CD4-positive, alpha-beta T cell treated with Interleukin-21 for 1 hour (primary cell): Measurements from ENCODE around the gene MIOS.

Experiments used
- DNase-seq: peaks from one replicate; pipeline ENCODE4 v3.0.0-alpha.2; 2020

MIOS gene

DNA sequence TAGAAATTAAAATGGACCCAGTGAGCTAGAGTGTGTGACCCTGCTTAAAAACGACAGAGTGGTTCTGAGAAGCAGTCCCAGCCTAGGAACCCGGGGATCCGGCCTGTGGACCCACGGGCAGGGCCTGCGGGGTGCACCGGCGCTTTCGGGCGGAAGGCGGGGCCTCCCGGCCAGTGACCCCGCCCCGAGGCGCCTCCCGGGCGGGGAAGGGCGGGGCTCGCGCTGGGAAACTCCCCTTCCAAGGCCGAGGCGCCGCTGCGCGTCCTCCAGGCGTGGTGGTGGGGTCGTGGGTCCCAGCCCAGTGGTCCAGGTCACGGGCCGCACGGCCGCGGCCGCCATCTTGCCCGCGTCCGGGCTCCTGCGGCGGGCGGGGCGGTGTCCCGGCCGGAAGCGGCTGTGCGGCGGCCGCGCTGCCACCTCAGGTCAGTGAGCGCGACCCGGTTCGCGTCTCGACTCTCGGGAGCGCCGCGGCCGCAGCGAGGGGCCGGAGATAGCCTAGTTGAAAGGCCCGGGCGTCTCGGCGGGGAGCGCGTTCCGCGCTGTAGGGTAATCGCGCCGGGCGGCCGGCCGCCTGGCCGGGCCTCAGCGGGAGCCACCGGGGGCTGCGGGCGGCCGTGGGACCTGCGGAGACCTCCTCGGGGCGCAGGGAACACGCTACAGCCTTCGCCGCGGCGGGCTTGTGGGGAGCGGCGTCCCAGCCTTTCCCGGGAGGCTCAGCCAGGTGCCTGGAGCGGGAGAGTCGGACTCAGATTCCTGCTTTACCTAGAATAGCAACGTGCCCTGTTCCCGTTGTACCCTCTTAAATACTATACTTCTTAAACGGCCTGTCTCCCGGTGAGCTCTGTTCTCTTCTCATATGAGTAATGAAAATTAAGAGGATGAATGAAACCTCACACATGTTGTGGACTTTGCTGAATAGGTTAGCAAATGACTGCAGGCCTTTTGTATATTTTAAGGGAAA, at the start of gene MIOS:
MIOS (plus strand) TSS at position 234 of the 961 bp plus-strand sequence. CDS start 5,592 bp downstream, outside the sequence.
- peak; percentile 87 for DNase-seq

- DNase-seq = no peak
These were observed 48.9 kb upstream of the MIOS start for GRCh38 chr7:7517754-7518153.

DNA sequence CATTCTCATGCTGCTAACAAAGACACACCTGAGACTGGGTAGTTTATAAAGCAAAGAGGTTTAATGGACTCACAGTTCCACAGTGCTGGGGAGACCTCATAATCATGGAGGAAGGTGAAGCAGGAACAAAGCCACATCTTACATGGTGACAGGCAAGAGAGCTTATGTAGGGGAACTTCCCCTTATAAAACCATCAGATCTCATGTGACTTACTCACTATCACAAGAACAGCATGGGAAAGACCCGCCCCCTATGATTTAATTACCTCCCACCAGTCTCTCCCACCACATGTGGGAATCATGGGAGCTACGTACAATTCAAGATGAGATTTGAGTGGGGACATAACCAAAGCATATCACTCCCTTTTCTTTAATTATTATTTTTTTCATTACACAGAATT, 47.6 kb upstream of the MIOS start:
- no peak for DNase-seq

DNA sequence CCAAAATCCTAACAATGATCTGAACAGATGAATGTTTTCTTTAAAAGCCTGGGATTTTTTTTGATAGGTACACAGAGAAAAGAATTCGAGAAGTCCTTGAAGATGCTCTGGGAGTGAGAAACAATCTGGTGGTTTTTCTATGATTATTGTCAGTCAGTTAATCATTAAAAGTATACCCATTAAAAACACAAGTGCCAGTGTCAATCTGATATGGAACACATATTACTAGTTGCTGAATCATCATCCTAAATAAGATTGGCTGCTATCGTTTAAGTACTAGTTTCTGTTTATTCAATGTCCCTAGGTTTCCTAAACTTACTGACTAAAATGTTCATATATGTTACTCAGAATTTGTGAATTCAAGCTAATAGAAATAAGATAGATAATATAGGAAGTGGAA, 47.2 kb upstream of the MIOS start:
- no peak for DNase-seq

- DNase-seq = no peak
These were observed 45.4 kb upstream of the MIOS start for GRCh38 chr7:7521259-7521658.

DNA sequence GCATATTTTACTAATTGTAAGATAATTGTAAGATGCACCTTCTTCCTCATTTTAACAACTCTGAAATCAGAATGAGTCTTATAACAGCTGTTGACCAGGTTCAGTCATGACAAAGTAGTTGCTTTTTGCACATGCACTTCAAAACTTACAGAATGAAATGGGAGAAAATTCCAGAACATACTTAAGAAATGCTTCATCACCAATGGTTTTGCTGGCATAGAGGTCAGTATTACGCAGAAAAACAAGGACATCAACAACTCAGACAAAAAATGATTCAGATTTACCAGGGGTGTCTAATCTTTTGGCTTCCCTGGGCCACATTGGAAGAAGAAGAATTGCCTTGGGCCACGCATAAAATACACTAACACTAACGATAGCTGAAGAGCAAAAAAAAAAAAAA, 44.3 kb upstream of the MIOS start:
- no peak for DNase-seq

GRCh38 chr7:7524121-7524520, 42.6 kb upstream of the MIOS start:
- DNase-seq = no peak

DNA sequence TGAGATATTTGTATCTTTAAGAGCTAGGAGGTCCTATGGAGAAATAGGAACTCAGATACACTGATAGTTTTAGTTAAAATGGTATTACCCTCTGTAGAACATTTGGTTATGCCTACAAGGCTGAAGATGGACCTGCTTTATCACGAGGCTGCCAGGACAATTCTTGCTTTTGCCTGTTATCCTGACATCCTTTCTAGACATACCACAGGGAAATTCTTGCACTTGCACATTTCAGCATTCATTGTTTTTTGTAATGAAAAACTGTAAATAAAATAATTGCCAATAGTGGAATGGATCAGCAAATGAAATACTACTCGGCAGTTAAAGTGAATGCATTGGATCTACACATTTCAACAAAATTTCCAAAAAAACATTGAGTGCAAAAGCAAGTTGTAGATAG, 40.7 kb upstream of the MIOS start:
- DNase-seq = no peak

- DNase-seq = no peak
These were observed 39.6 kb upstream of the MIOS start for GRCh38 chr7:7527047-7527446.

- DNase-seq = no peak
These were observed 37.4 kb upstream of the MIOS start for GRCh38 chr7:7529328-7529727.

GRCh38 chr7:7533831-7534430, 32.8 kb upstream of the MIOS start:
- DNase-seq = no peak

- DNase-seq = no peak
These were observed 31.0 kb upstream of the MIOS start, which contains the start of gene COL28A1 for GRCh38 chr7:7535691-7536090. TSS of gene COL28A1 (minus strand) at chr7:7535873. CDS start at chr7:7532875, 2,998 bp downstream.

DNA sequence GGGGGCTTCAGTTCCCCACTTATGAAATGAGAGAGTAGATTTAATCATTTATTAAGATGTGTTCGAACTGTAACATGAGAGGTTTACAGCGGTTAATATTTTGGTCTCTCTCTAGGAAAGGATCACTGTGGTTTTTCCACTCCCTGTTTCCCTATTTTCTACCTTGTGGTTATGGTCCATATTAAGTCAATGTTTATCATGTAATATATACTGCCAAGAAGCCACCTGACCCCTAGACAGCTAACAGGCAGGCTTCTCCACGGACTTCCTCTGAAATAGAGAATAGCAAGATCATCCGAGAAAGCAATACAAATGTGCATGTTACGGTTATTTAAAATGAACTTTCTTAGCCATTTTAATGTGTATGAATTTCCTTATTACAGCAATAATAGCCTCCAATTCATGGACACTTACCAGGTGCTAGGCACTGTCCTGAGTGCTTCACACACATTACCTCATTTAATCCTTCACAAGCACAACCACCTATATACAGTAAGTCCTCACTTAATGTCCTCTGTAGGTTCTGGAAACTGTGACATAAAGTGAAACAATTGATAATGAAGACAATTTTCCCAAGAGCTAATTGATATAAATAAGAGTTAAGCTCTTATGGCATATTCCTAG, 30.2 kb upstream of the MIOS start:
- no peak for DNase-seq

DNA sequence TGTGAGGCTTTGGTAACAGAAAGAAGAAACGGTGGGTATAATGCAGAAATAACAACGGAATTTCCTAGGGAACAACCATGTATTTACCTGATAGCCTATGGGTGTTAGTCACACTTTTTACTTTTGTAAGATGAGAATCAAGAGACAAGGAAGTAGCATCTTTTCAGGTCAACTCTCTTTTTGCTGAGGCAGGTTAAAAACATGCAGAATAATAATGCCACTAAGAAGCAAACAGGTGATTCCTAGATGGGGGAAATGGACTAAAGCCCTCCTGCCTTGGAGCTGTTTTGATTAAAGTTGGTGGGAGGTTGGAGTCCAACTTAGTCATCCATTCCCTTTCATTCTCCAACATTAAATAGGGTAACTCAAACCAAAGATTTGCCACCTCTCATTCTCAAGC, 29.0 kb upstream of the MIOS start:
- no peak for DNase-seq

GRCh38 chr7:7539152-7539551, 27.5 kb upstream of the MIOS start:
- DNase-seq = no peak

DNA sequence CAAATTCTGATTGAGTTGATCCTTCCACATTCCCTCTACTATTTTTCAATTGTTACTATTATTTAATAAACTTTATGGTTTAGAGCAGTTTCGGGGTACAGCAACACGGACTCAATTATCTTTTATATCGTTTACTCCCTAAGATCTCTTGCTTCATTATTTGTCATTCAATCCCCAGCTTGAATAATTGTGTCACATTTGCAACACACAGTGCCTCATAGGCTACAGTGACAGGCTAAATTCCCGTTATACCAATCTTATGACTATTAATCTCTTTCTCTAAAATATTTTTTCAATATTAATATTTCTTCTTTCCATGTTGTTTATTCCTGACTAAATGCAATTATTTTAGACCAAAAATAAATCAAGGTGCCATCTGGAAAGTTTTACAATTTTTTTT, 27.0 kb upstream of the MIOS start:
- DNase-seq = no peak

DNA sequence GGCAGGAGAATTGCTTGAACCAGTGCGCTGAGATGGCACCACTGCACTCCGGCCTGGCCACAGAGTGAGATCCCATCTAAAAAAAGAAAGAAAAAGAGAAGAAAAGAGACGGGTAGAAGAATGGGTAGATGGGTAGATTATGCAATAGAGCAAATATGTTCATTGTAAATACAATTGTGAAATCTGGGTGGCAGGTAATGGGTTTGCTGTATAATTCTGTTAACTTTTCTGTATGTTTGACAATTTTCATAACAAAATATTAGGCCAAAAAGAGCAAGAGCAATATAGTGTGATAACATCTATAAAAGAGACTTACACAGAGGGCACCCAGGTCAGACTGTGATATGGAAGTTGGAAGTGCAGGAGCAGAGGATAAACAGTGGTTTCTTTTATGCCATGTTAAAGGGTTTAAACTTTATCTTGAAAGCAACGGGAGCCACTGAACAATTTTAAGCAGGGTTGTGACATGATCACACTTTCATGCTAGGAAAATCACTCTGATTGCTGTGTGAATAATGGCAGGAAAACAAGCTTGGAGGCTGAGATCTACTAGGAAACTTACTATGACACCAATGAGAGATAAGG, 24.3 kb upstream of the MIOS start:
- no peak for DNase-seq

- DNase-seq = no peak
These were observed 18.3 kb upstream of the MIOS start for GRCh38 chr7:7548407-7548806.

DNA sequence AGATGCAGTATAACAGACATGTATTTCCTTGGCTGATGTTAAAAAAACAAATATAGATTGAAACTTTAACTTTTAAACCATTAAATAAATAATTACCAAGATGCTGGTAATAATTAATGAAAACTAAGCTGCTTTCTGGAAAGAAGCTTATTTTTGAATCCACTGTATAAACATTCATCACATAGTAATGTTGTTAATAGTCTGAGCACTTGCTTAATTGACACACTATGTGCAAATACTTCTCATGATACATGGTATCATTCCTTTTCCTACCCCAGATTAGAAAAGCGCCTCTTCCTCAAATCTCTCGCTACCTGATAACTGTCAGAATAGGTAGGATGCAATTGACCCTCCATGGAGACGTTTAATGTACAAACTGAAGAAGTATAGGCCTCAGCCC, 16.0 kb upstream of the MIOS start:
- no peak for DNase-seq

- DNase-seq = no peak
These were observed 14.5 kb upstream of the MIOS start for GRCh38 chr7:7552199-7552598.

- DNase-seq = no peak
These were observed 13.3 kb upstream of the MIOS start for GRCh38 chr7:7553386-7553785.

- no peak for DNase-seq
These were observed 12.7 kb upstream of the MIOS start for GRCh38 chr7:7554021-7554432.
